Testis (tissue), 3 donors: ENCODE data around the gene DEXI. TPM values are rescaled to one million over a fixed set of nuclear protein-coding genes. Genes with fewer than 3 reads are reported as not detected.
A peak's percentile ranks its signal among the peaks of the same experiment; 100 is the strongest.

Source experiments
- DNase-seq: peaks from one replicate; pipeline ENCODE4 v3.0.0-alpha.2; 2019
- H3K27ac ChIP-seq, 2 donors: fragments of 200-600 bp; sonication (generic); one replicate each; pipeline ENCODE4 v1.5.1; 2019
- H3K27me3 ChIP-seq: fragments of 200-600 bp; sonication (generic); one replicate; pipeline ENCODE4 v1.5.1; 2019
- H3K36me3 ChIP-seq: fragments of 200-600 bp; sonication (generic); one replicate; pipeline ENCODE4 v1.5.1; 2017; ENCODE audit warnings: low read depth; ENCODE audit errors: missing control alignments
- H3K4me1 ChIP-seq: fragments of 200-600 bp; sonication (generic); one replicate; pipeline ENCODE4 v1.5.1; 2019
- H3K4me3 ChIP-seq, 2 donors: fragments of 200-600 bp; sonication (generic); one replicate each; pipeline ENCODE4 v1.5.1; 2017 to 2019
- H3K9me3 ChIP-seq: fragments of 200-600 bp; sonication (generic); one replicate; pipeline ENCODE4 v1.5.1; 2017
- CTCF ChIP-seq, 3 experiments: fragments of 450-650 bp in 2 of 3; fragments of 200-600 bp in 1 of 3; sonication (generic) in 1 of 3; IDR thresholded peaks; one replicate each; pipeline ENCODE4 v1.5.1; 2016 to 2019; ENCODE audit warnings: antibody characterized with exemption in 3 of 3, mild to moderate bottlenecking in 2 of 3, moderate library complexity in 1 of 3
- POLR2A ChIP-seq: fragments of 450-650 bp; IDR thresholded peaks from one replicate; pipeline ENCODE4 v1.6.1; 2017; ENCODE audit warnings: antibody characterized with exemption, mild to moderate bottlenecking, moderate library complexity
- WGBS, 2 donors: methylation state at CpG; one replicate each; pipeline ENCODE4 v1.1.5; 2018; 5-methylcytosine and 5-hydroxymethylcytosine counted together
- intact Hi-C: fragments of 100-400 bp; cut with DNase I; formaldehyde crosslinking; loops from one replicate; pipeline ENCODE4 v1.15.1; 2023; ENCODE audit warnings: low total_unique reads
- polyA plus RNA-seq: library from polyadenylated mRNA; stranded (reverse); fragments of 350-450 nt; fragmentation: Illumina TruSeq; extraction: RNeasy Lipid Tissue Mini Kit (QIAGEN cat#74804); gene quantifications from one replicate; pipeline ENCODE4 v1.2.3, GENCODE V29; 2014; ENCODE audit warnings: low read depth, low replicate concordance; ENCODE audit not compliant: insufficient read depth
- total RNA-seq, 2 donors: library from RNA; depleted of rRNA; stranded (reverse); fragments of >200 nt; gene quantifications; one replicate each; pipeline ENCODE4 v1.2.3, GENCODE V29; 2016

Gene DEXI
- total and polyA plus RNA-seq, 3 donors from 2014 or later, result 30.0 to 57.4 (median 39.0) TPM

GRCh38 chr16:10938796-10939648 lies 3.2 kb downstream of the DEXI start:
- H3K27ac ChIP-seq, result peak overlapping the region in 1 of 2 donors; percentile 25
- TF ChIP-seq CTCF (IDR thresholded peaks at IDR 0.05) (no peak), POLR2A (no peak)
- intact Hi-C loops, result no loop called here

GRCh38 chr16:10938321-10938720 lies 3.9 kb downstream of the DEXI start:
- Histone ChIP-seq H3K4me3 (no peak overlapping the region), H3K9me3 (no peaks in the 10 kb centered on the region)
- 58 to 63% methylated on average over 7 of the region's 7 CpGs for WGBS, 2 donors

More at GRCh38 chr16:10938796-10939648, 3.2 kb downstream of the DEXI start:
- H3K27me3 ChIP-seq, result no peaks in the 10 kb centered on the region
- peaks cover 72% of the 10 kb centered on the region for H3K4me1 ChIP-seq
- H3K36me3 ChIP-seq, result no peaks in the 10 kb centered on the region
- H3K9me3 ChIP-seq, result no peaks in the 10 kb centered on the region
- 56 to 62% methylated on average over 7 of the region's 7 CpGs for WGBS, 2 donors
- H3K4me3 ChIP-seq, result no peak overlapping the region
- no peak for DNase-seq

GRCh38 chr16:10937068-10937859 lies 5.0 kb downstream of the DEXI start:
- Histone ChIP-seq H3K27ac (peak overlapping the region in 1 of 2 donors; percentile 50), H3K4me1 (peaks cover 63% of the 10 kb centered on the region), H3K27me3 (no peaks in the 10 kb centered on the region), H3K4me3 (no peak overlapping the region), H3K36me3 (no peaks in the 10 kb centered on the region), H3K9me3 (no peaks in the 10 kb centered on the region)
- TF ChIP-seq CTCF (IDR thresholded peaks at IDR 0.05), result no peak
- TF ChIP-seq POLR2A, result no peak
- 42 to 47% methylated on average over 6 to 11 of the region's 11 CpGs for WGBS, 2 donors
- intact Hi-C loops, result no loop called here
- no peak for DNase-seq

More at GRCh38 chr16:10938321-10938720, 3.9 kb downstream of the DEXI start:
- no peaks in the 10 kb centered on the region for H3K27me3 ChIP-seq
- H3K36me3 ChIP-seq, result no peaks in the 10 kb centered on the region
- no peak for DNase-seq
- intact Hi-C loops, result no loop called here
- no peak for TF ChIP-seq POLR2A
- H3K27ac ChIP-seq, result peak overlapping the region in 1 of 2 donors; percentile 25
- H3K4me1 ChIP-seq, result peaks cover 72% of the 10 kb centered on the region

- no peak overlapping the region for H3K4me3 ChIP-seq
- H3K9me3 ChIP-seq, result no peaks in the 10 kb centered on the region
- 63 to 64% methylated on average over 8 of the region's 8 CpGs for WGBS, 2 donors
- no peak for TF ChIP-seq POLR2A
- TF ChIP-seq CTCF (IDR thresholded peaks at IDR 0.05), result no peak
- H3K27me3 ChIP-seq, result no peaks in the 10 kb centered on the region
- peak overlapping the region in 1 of 2 donors; percentile 50 for H3K27ac ChIP-seq
- no peaks in the 10 kb centered on the region for H3K36me3 ChIP-seq
- intact Hi-C loops, result no loop called here
- DNase-seq, result no peak
- peaks cover 63% of the 10 kb centered on the region for H3K4me1 ChIP-seq
Observed at GRCh38 chr16:10936272-10936984, 5.8 kb downstream of the DEXI start.
